IPS-15b (cell line): Measurements from ENCODE around the gene FADS1.
A peak's percentile ranks its signal among the peaks of the same experiment; 100 is the strongest.

Source experiments
- H3K27me3 ChIP-seq: one replicate; pipeline ENCODE4 v1.6.1; 2013; ENCODE audit warnings: low read length; ENCODE audit not compliant: control insufficient read depth, insufficient read depth
- H3K36me3 ChIP-seq: one replicate; pipeline ENCODE4 v1.6.1; 2013; ENCODE audit warnings: low read length; ENCODE audit not compliant: control insufficient read depth, insufficient read depth
- H3K4me1 ChIP-seq: one replicate; pipeline ENCODE4 v1.6.1; 2013; ENCODE audit warnings: mild to moderate bottlenecking, low read length; ENCODE audit not compliant: control insufficient read depth, insufficient read depth
- H3K4me3 ChIP-seq: one replicate; pipeline ENCODE4 v1.5.1; 2013; ENCODE audit warnings: low read depth, low read length
- H3K9ac ChIP-seq: one replicate; pipeline ENCODE4 v1.6.1; 2013; ENCODE audit warnings: low read depth, mild to moderate bottlenecking, low read length
- H3K9me3 ChIP-seq: one replicate; pipeline ENCODE4 v1.6.1; 2013; ENCODE audit warnings: mild to moderate bottlenecking, low read length; ENCODE audit not compliant: control insufficient read depth, insufficient read depth

FADS1 gene

DNA sequence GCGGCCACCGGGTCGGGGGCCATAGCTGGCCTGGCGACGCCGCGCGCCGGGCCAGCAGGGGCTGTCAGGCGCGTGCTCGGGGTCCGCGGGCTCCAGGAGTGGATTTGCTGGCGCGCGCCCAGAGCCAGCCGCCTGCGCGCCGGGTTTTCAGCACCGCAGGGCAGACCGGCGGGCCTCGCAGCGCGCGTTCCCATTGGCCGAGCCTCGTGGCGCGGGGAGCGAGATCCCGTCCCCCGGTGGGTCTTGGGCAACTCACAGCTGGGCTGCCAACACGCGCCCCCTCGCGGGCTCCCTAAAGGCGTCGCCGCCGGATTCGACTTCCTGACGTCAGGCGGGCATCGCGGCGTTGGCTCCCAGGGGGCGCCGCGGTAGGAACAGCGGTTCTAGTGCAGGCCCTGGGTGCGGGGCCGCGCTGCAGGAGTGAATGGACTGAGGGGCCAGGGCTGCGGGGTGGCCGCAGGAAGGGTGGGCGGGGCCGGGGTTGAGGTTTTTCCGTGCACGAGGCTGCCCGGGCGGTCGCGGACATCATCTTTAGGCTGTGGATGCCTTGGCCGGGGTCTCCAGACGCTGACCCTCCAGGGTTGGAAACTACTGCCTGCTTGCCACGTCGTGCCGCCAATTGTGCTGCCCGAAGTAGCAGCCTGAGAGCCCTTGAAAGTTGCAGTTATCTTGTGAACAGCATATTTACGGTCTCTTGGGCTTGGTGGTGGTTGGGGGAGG lies at the start of gene FADS1:
TSS of gene FADS1 (minus strand) at position 268 of the 720 bp plus-strand sequence. CDS start at position 194, 74 bp downstream.
- Histone ChIP-seq H3K4me1 (peaks cover 5% of the 10 kb centered on the region), H3K9ac (peak within 1 kb of the TSS; percentile 80), H3K27me3 (no peaks in the 10 kb centered on the region), H3K36me3 (peaks cover 12% of the 10 kb centered on the region), H3K4me3 (peak within 1 kb of the TSS; percentile 97), H3K9me3 (no peaks in the 10 kb centered on the region)

- no peak overlapping the region for H3K9ac ChIP-seq
- H3K27me3 ChIP-seq: peaks cover under 1% of the 10 kb centered on the region
These were observed 49.6 kb upstream of the FADS1 start for GRCh38 chr11:61866231-61866957.

GRCh38 chr11:61864814-61865775 lies 48.3 kb upstream of the FADS1 start:
- H3K4me3 ChIP-seq: no peak overlapping the region
- H3K27me3 ChIP-seq: no peaks in the 10 kb centered on the region
- peaks cover 16% of the 10 kb centered on the region for H3K36me3 ChIP-seq
- no peak overlapping the region for H3K9ac ChIP-seq
- no peaks in the 10 kb centered on the region for H3K9me3 ChIP-seq
- no peaks in the 10 kb centered on the region for H3K4me1 ChIP-seq

More at GRCh38 chr11:61866231-61866957, 49.6 kb upstream of the FADS1 start:
- peaks cover 4% of the 10 kb centered on the region for H3K4me1 ChIP-seq
- H3K36me3 ChIP-seq: peaks cover 16% of the 10 kb centered on the region
- H3K9me3 ChIP-seq: no peaks in the 10 kb centered on the region
- H3K4me3 ChIP-seq: no peak overlapping the region

DNA sequence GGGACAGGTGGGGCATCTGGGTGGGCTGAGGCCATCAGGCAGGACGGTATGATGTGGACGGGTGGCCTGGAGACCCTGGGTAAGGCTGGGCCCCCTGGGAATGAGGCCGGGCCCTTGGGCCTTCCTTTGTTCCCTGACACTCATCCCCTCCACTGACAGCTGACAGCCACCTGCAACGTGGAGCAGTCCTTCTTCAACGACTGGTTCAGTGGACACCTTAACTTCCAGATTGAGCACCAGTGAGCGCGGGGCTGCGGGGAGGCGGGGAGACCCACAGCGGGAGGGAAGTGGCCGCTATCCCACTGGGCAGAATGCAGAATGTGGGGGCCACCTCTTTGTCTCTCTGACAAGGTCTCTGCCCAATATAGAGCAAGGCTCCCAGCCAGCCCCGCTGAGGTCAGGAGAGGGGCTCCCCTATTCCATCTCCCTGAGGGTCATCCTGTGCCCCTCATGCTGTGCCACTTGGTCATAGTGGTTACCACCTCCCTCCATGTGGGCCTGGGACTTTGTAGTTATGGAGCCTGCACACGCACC lies 46.8 kb upstream of the FADS1 start:
- H3K9ac ChIP-seq: no peak overlapping the region
- no peaks in the 10 kb centered on the region for H3K27me3 ChIP-seq
- no peaks in the 10 kb centered on the region for H3K9me3 ChIP-seq
- peaks cover 23% of the 10 kb centered on the region for H3K36me3 ChIP-seq
- no peak overlapping the region for H3K4me3 ChIP-seq
- H3K4me1 ChIP-seq: no peaks in the 10 kb centered on the region

DNA sequence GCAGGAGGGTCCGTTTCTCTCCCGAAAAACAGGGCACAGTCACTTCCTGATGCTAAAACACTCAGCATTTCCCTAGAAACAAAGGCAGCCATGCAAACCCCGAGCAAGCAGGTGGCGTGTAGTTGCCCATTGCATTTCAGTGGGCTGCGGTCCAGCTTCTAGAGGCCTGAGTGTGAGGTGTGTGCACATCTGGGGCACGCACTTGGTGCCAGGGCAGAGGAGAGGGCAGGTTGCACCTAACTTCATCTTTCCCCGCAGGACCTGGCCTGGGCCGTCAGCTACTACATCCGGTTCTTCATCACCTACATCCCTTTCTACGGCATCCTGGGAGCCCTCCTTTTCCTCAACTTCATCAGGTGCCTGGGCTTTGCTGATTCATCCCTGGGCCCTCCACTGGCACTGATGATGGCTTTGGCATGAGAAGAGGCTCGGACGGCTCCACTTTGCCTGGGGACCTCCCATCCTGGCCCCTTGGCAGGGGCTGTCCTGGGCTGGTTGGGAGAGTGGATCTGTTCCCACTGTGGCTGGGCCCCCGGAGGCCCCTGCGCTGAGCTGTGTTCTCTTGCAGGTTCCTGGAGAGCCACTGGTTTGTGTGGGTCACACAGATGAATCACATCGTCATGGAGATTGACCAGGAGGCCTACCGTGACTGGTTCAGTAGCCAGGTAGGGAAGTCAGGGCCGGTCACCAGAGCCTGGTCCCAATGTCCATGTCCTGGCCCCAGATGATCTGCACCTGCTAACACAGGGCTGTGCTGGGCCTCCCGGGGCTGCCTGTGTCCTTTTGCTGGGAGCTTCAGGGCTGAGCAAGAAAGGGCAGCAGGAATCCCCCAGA lies 46.1 kb upstream of the FADS1 start:
- Histone ChIP-seq H3K4me3 (no peak overlapping the region), H3K36me3 (peaks cover 23% of the 10 kb centered on the region), H3K4me1 (no peaks in the 10 kb centered on the region), H3K9me3 (no peaks in the 10 kb centered on the region), H3K27me3 (no peaks in the 10 kb centered on the region), H3K9ac (no peak overlapping the region)

DNA sequence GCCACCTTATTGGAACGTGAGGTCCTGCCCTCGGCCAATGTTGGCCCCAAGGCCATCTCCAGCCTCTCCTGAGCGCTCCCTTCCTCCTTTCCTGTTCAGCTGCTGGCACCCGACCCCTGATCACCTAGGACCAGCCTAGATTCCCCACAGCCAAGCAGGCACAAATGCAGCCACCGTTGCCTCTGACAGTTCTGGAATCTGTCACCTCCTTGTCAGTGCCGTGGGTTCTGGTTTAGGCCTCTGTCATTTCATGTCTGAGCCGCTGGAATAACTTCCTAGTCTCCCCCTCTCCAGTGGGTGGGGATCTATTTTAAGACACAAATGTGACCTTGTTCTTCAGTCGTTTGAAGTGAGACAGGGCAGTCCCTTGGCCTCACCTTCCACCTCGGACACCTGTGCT lies 44.8 kb upstream of the FADS1 start:
- H3K9me3 ChIP-seq: no peaks in the 10 kb centered on the region
- no peak overlapping the region for H3K9ac ChIP-seq
- no peaks in the 10 kb centered on the region for H3K27me3 ChIP-seq
- no peaks in the 10 kb centered on the region for H3K4me1 ChIP-seq
- H3K36me3 ChIP-seq: peaks cover 33% of the 10 kb centered on the region
- no peak overlapping the region for H3K4me3 ChIP-seq

DNA sequence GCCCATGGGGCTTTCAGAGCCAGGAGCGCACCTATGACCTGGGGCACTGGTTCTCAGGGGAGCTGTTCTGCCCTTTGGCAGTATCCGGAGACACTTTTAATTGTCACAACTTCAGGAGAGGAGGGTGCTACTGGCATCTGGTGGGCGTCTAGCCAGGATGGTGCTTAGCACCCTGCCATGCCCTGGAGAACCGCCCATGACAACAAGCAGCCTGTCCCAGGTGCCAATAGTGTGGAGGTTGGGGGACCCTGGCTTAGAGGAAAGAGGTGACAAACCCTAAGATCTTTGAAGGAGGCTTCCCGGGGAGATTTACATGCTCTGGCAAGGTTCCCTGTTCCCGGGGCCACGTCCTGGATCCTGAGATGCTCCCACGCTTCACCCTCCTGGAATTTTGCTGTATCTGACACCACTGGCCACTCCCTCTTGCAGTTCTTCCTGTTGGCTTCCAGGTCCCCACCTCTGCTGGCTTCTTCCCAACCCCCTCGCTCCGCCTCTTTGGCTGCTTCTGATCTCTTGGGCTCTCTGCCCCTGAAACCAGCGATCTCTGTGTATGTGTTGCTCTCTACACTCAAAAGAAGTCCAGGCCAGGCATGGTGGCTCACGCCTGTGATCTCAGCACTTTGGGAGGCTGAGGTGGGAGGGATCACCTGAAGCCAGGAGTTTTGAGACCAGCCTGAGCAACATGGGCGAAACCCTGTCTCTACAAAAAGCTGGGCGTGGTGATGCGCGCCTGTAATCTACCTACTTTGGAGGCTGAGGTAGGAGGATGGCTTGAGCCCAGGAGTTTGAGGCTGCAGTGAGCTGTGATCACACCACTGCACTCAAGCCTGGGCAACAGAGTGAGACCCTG lies 43.5 kb upstream of the FADS1 start:
- H3K9me3 ChIP-seq: no peaks in the 10 kb centered on the region
- no peak overlapping the region for H3K4me3 ChIP-seq
- no peaks in the 10 kb centered on the region for H3K27me3 ChIP-seq
- H3K4me1 ChIP-seq: no peaks in the 10 kb centered on the region
- peaks cover 28% of the 10 kb centered on the region for H3K36me3 ChIP-seq
- no peak overlapping the region for H3K9ac ChIP-seq

DNA sequence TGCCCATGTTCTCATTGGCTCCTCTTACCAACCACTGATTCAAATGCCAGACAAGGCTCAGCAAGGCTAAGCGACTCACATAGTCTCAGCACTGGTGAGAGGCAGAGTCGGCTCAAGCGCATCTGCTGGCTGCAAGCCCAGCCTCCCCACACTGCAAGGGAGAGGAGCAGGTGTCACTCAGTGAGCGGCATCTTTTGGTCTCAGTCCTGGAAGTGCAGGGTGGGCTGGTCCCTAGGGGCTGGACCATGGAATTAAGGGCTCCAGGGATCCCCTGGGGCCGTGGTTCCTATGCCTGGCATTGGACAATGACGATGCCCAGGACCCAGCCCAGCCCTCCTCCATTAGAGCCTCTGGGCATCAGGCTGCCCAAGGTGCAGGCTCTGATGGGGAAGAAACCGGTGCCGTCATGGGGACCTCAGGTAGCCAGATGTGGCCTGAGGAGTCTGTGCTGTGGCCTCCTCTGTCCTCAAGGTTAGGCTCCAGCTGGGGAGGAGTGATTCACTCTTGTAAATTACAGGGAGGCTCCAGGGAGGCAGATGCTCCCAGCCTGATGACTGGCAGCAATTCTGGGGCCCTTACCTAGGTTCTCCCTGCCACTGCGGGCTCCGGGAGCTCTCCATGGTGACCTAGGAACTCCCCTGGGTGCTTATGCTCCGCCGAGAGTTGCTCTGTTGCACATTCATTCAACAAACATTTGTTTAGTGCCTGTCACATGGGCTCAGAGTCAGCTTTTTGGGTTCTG lies 39.3 kb upstream of the FADS1 start:
- Histone ChIP-seq H3K4me1 (no peaks in the 10 kb centered on the region), H3K36me3 (peaks cover 32% of the 10 kb centered on the region), H3K9ac (no peak overlapping the region), H3K27me3 (no peaks in the 10 kb centered on the region), H3K4me3 (no peak overlapping the region), H3K9me3 (no peaks in the 10 kb centered on the region)

DNA sequence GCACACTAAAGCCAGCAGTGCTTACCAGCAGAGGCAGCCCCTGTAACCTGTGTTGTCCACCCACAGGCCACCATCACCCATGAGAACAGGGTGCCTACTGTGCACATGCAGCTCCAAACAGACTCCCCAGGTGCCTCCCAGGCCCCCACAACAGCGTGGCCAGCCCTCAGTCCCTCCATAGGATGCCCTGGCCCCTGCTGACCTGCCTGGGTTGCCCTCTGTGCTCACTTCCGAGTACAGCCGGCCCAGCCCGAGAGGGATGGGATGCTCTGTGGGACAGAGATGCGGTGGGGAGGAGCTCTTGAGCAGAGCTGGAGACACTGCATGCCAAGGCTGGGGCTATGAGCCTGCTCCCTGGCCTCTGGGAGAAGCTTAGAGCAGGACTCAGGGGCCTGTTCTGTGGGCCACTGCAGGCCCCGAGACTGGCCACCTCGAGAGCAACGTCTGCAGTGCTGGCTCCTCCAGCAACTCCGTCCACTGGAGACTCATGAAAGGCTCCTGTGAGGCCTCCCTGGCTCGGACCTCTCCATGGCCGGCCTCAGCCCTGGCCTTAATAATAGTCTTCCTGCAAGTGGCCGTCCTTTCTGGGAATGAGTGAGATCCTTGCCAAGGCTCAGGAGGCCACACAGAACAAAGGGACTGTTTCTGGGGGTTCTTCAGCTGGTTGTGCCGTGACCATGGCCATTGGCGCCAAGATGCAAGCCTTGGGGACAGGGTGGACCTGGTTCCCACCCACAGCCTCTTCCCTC lies 38.3 kb upstream of the FADS1 start:
- no peaks in the 10 kb centered on the region for H3K4me1 ChIP-seq
- H3K9ac ChIP-seq: no peak overlapping the region
- H3K4me3 ChIP-seq: no peak overlapping the region
- no peaks in the 10 kb centered on the region for H3K27me3 ChIP-seq
- H3K36me3 ChIP-seq: peaks cover 32% of the 10 kb centered on the region
- no peaks in the 10 kb centered on the region for H3K9me3 ChIP-seq
